Prostate gland (tissue), 2 donors: ENCODE data around the gene CSTF3. TPM values are rescaled to one million over a fixed set of nuclear protein-coding genes. Genes with fewer than 3 reads are reported as not detected.
"Not testable (repeated sequence)": the region's sequence is repeated elsewhere in the genome, so short reads cannot be mapped to it uniquely, and the experiment has no call there.

Source experiments
- DNase-seq: peaks from one replicate; pipeline ENCODE4 v3.0.0-alpha.2; 2019; ENCODE audit warnings: low spot score
- H3K27ac ChIP-seq, 2 donors: fragments of 200-600 bp; sonication (generic); 2 replicates each; pipeline ENCODE4 v1.5.1; 2017 to 2019
- H3K27me3 ChIP-seq: fragments of 200-600 bp; sonication (generic); replicated peaks from 2 replicates; pipeline ENCODE4 v1.5.1; 2019; ENCODE audit not compliant: insufficient read depth
- H3K36me3 ChIP-seq, 2 donors: fragments of 200-600 bp; sonication (generic); 1 replicate in 1 of 2; 2 replicates in 1 of 2; pipeline versions ENCODE4 v1.5.1 to v1.8.1; 2017 to 2019
- H3K4me1 ChIP-seq: fragments of 200-600 bp; sonication (generic); replicated peaks from 2 replicates; pipeline ENCODE4 v1.5.1; 2019
- H3K4me3 ChIP-seq, 2 donors: fragments of 200-600 bp; sonication (generic); 2 replicates each; pipeline ENCODE4 v1.5.1; 2017 to 2019
- H3K9me3 ChIP-seq: fragments of 200-600 bp; sonication (generic); 2 replicates; pipeline ENCODE4 v1.5.1; 2017
- POLR2A ChIP-seq: fragments of 450-650 bp; IDR thresholded peaks from one replicate; pipeline ENCODE4 v1.6.1; 2016; ENCODE audit warnings: antibody characterized with exemption, mild to moderate bottlenecking
- POLR2AphosphoS5 ChIP-seq: sonication (generic); formaldehyde crosslinking; IDR thresholded peaks from one replicate; pipeline ENCODE4 v1.6.1; 2017; ENCODE audit warnings: antibody characterized with exemption
- WGBS: methylation state at CpG from one replicate; pipeline ENCODE4 v1.1.5; 2018; 5-methylcytosine and 5-hydroxymethylcytosine counted together
- intact Hi-C: fragments of 100-400 bp; cut with DNase I; formaldehyde crosslinking; loops from one replicate; pipeline ENCODE4 v1.14.2; 2022
- total RNA-seq, 2 donors: library from RNA; depleted of rRNA; stranded (reverse); fragments of >200 nt; gene quantifications; one replicate each; pipeline ENCODE4 v1.1.0, GENCODE V29; 2016
- TF ChIP-seq, protein P1 (sequence below), 4 experiments: fragments of 200-600 bp in 2 of 4; fragments of 450-650 bp in 2 of 4; sonication (generic) in 2 of 4; IDR thresholded peaks; 1 replicate in 3 of 4; 2 replicates in 1 of 4; pipeline ENCODE4 v1.5.1; 2016 to 2019; ENCODE audit warnings: antibody characterized with exemption in 4 of 4, mild to moderate bottlenecking in 2 of 4, moderate library complexity in 2 of 4

Gene CSTF3
- total RNA-seq, 2 donors from 2014 or later, result 12.5 to 13.3 TPM

DNA sequence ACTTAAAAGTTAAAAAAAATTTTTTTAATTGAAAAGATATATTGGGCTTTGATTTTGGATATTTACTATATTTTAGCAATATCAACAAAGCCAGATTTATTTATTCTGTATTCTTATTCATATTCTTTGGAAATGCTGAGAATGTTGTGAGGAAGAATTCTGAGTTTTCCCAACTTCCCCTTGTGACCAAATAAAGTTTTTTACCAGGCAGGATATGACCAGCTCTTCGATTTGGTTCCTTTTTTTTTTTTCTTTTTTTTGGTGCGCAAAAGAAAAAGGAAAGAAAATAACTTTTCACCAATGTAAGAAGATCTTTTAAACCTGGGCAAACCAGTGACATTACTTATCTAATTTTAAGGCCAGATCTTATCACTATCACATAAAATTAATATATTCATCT, 109.0 kb downstream of the CSTF3 start:
- H3K4me3 ChIP-seq, result no peak overlapping the region
- no peaks in the 10 kb centered on the region for H3K4me1 ChIP-seq
- TF ChIP-seq POLR2AphosphoS5 (no peak), POLR2A (no peak)
- TF ChIP-seq, protein P1, sequence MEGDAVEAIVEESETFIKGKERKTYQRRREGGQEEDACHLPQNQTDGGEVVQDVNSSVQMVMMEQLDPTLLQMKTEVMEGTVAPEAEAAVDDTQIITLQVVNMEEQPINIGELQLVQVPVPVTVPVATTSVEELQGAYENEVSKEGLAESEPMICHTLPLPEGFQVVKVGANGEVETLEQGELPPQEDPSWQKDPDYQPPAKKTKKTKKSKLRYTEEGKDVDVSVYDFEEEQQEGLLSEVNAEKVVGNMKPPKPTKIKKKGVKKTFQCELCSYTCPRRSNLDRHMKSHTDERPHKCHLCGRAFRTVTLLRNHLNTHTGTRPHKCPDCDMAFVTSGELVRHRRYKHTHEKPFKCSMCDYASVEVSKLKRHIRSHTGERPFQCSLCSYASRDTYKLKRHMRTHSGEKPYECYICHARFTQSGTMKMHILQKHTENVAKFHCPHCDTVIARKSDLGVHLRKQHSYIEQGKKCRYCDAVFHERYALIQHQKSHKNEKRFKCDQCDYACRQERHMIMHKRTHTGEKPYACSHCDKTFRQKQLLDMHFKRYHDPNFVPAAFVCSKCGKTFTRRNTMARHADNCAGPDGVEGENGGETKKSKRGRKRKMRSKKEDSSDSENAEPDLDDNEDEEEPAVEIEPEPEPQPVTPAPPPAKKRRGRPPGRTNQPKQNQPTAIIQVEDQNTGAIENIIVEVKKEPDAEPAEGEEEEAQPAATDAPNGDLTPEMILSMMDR (IDR thresholded peaks at IDR 0.05), result no peak
- 76% methylated on average over 2 of the region's 2 CpGs for WGBS
- intact Hi-C loops, result no loop called here
- no peak for DNase-seq
- H3K9me3 ChIP-seq, result no peaks in the 10 kb centered on the region
- no peaks in the 10 kb centered on the region for H3K36me3 ChIP-seq
- H3K27ac ChIP-seq, result no peak overlapping the region
- no peaks in the 10 kb centered on the region for H3K27me3 ChIP-seq

DNA sequence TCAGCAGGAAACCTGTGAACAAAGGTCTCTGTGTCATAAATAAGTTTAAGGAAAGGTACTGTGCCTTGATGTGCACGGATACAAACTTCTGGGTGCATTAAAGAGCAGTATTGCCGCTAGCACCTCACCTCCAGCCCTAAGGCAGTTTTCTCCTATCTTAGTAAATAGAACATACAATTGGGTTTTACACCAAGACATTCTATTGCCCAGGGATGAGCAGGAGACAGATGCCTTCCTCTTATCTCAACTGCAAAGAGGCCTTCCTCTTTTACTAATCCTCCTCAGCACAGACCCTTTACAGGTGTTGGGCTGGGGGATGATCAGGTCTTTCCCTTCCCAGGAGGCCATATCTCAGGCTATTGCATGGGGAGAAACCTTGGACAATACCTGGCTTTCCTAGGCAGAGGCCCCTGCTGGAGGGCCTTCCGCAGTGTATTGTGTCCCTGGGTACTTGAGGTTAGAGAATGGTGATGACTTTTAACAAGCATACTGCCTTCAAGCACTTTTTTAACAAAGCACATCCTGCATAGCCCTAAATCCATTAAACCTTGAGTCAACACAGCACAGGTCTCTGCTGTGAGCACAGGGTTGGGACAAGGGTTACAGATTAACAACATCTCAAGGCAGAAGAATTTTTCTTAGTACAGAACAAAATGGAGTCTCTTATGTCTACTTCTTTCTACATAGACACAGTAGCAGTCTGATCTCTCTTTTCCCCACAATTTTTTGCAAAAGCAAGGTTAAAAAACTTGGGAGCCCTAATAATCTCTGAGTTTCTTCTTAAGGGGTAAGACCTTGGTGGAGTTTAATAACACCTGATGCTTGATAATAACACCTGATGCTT, 111.5 kb downstream of the CSTF3 start:
- H3K27me3 ChIP-seq, intact Hi-C loops, H3K36me3 ChIP-seq, H3K4me3 ChIP-seq, DNase-seq, H3K9me3 ChIP-seq, H3K4me1 ChIP-seq, H3K27ac ChIP-seq: not testable (repeated sequence)
- WGBS, result 68% methylated on average over 3 of the region's 3 CpGs

DNA sequence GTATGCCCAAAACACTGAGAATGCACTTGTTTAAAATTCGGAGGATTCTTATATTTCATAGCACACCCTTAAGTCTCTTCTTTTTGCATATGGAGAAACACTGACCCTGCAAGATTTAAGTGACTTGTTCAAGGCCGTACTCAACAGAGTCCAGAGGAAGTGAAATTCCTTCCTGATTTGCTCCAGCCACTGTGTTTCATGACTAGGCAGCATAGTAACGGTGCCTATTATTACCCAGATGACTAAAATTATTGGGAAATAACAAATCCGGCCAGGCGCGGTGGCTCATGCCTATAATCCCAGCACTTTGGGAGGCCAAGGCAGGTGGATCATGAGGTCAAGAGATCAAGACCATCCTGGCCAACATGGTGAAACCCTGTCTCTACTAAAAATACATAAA, 112.6 kb downstream of the CSTF3 start:
- WGBS, result 75% methylated on average over 6 of the region's 6 CpGs
- intact Hi-C loops, H3K9me3 ChIP-seq, H3K4me3 ChIP-seq, H3K27me3 ChIP-seq, H3K27ac ChIP-seq, H3K36me3 ChIP-seq, H3K4me1 ChIP-seq, DNase-seq: not testable (repeated sequence)

DNA sequence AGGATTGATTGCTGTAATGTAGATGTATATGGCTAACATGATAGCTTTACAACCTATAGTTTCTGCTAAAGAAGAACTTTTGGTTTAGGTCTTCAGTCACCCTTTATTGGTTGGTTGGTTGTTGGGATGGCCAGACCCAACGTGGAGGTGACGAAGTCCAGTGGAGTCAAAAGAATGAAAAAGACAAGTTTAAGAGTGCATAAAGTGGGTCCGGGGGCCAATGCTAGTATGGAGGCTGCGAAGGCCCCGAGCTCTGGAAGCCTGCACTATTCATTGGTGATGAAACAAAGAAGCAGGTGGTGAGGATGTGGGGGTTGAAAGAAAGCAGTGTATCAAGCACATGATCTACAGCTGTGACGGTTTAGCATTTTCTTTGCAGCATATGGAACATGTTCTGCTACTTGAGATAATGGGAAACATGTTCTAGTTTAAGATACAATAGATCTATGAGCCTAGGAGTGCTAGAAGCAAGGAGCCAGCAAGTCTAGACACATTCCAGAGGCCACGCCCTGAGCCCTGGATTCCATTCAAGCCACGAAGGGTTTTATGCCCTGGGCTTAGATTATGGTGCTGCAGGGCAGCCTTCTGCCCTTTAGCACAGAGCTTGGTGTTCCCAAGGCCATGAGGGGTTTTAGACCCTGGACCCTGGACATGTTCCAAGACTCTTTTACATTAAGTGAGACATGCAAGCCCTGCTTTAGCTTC, 115.6 kb downstream of the CSTF3 start:
- H3K4me1 ChIP-seq, result no peaks in the 10 kb centered on the region
- no peaks in the 10 kb centered on the region for H3K9me3 ChIP-seq
- intact Hi-C loops, result no loop called here
- no peak overlapping the region for H3K27ac ChIP-seq
- no peaks in the 10 kb centered on the region for H3K36me3 ChIP-seq
- no peak overlapping the region for H3K4me3 ChIP-seq
- 78% methylated on average over 8 of the region's 8 CpGs for WGBS
- DNase-seq, result no peak
- no peaks in the 10 kb centered on the region for H3K27me3 ChIP-seq
- no peak for TF ChIP-seq POLR2A
- TF ChIP-seq POLR2AphosphoS5, result no peak
- TF ChIP-seq, protein P1 (IDR thresholded peaks at IDR 0.05), result no peak

DNA sequence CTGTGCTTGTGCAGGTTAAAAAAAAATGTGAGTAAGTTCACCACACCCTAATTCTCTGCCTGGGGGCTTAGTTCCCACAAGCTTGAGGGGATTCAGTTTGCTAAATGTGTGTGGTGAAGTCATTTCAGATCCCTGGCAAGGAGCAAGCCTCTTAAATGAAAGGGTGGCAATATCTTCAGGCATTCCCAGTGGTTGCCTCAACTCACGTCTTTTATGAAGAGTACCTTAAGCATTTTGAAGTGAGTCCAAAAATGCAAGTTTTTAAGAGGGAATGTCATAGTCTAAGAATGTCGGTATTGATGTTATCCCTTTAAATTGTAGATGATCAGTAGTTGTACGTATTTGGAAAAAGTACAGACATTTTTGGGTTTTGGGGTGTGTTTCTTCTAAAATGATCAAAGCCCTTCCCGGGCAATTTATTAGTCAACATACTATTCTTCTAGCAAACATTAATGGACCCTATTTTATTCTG, 117.0 kb downstream of the CSTF3 start:
- Histone ChIP-seq H3K9me3 (no peaks in the 10 kb centered on the region), H3K36me3 (no peaks in the 10 kb centered on the region), H3K4me1 (no peaks in the 10 kb centered on the region), H3K27ac (no peak overlapping the region), H3K27me3 (no peaks in the 10 kb centered on the region), H3K4me3 (no peak overlapping the region)
- DNase-seq, result no peak
- no peak for TF ChIP-seq POLR2AphosphoS5
- TF ChIP-seq, protein P1 (IDR thresholded peaks at IDR 0.05), result no peak
- no peak for TF ChIP-seq POLR2A
- 51% methylated on average over 4 of the region's 4 CpGs for WGBS
- intact Hi-C loops, result no loop called here
